DMS 273 (cell line): Measurements from ENCODE around the gene BHLHE23.

Experiments
- DNase-seq: peaks from one replicate; lab custom pipeline; 2025; ENCODE audit not compliant: unreplicated experiment; lab: John Stamatoyannopoulos, UW

BHLHE23 gene

DNA sequence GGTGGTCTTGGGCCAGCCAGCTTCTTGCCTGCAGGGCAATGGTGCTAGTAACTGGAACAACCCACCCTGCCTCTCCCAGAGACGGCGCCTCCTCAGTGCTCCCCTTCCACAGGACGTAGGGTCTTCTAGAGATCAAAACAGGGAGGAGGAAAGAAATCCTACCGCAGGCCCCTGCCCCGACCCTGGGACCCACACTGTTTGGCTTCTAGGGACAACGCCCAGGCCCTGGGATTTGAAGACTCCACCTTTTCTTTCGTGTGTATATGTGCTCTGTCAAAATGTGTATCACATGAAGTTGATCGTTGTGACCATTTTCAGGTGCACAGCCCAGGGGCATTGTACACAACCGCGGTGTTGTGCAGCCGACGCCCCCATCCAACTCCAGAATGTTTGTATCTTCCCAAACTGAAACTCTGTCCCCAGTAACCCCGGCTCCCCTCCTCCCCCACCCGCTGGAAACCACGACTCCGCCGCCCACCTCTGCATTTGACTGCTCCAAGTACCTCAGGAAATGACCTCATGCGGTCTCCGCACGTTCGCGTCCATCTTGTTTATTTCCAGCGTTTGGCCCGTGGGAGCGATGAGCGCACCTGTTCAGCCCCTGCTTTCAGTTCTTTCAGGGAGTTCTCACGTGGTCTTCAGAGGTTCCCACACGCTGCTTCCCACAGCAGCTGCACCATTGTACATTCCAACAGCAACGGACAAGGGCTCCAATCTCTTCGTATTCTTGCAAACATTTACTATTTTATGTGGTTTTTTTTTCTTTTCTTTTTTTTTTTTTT lies 3.4 kb upstream of the BHLHE23 start:
- DNase-seq: peak; percentile 41

DNA sequence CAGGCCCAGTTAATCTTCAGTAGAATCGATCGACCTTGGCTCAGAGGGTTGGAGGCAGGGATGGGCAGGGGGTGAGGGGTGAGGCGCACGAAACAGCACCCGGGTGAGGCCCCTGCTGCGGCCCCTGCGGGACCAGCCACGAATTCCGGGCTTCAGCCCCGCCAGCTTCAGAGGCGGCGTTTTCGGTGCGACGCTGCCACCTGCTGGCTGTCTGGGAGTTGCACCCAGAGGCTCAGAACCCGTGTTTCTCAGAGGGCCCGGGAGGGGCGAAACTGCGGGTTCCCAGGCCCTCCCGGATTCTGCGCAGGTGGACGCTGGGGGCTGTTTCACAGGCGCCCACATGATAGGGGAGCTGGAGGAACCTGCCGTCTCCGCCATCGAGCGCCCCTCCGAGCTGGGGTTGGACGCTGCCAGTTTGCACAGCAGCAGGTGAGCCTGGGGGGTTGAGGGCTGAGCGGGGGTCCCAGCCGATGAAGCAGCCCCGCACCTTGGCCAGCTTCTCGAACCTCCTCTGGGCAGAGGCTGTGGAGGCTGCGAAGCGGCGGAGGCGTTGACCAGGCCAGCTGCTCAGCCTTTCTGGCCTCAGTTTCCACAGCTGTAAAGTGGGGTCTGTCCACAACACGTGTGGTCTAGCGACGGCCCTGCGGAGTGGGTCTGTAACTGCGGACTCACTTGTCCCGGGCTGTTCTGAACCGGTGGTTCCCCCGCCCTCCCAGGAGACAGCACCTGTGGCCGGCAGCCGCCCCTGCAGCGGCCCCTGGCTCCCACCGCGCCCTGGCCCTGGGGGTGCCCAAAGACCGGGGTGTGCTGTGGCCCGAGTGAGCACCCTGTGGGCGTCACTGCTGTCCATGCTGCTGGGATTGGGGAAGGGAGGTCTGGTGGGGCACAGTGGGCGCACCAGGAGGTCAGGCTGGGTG lies 2.5 kb upstream of the BHLHE23 start:
- DNase-seq: peak; percentile 91

DNA sequence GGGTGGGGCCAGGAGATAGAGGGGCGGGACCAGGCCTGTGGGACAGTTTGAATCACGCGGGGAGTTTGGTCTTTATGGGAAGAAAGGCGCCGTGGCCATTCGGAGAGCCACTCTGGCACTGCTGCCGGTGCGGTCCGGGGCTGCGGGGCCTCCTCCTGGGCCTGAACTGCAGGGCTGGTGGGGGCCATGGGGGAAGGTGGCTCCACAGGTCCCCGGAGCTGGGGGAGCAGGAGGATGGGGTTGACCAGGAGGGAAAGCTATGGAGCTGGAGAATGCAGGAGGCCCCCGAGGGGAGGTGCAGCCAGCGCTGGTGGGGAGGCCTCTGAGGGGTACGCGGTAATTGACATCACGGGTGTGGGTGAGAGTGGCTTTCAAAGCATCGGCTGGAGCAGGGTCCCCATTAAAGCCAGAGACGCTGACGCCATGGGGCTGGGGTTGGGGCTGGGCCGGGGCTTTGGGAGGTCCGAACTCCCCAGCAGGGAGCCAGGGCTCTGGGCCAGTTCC lies 1.8 kb upstream of the BHLHE23 start:
- no peak for DNase-seq

DNA sequence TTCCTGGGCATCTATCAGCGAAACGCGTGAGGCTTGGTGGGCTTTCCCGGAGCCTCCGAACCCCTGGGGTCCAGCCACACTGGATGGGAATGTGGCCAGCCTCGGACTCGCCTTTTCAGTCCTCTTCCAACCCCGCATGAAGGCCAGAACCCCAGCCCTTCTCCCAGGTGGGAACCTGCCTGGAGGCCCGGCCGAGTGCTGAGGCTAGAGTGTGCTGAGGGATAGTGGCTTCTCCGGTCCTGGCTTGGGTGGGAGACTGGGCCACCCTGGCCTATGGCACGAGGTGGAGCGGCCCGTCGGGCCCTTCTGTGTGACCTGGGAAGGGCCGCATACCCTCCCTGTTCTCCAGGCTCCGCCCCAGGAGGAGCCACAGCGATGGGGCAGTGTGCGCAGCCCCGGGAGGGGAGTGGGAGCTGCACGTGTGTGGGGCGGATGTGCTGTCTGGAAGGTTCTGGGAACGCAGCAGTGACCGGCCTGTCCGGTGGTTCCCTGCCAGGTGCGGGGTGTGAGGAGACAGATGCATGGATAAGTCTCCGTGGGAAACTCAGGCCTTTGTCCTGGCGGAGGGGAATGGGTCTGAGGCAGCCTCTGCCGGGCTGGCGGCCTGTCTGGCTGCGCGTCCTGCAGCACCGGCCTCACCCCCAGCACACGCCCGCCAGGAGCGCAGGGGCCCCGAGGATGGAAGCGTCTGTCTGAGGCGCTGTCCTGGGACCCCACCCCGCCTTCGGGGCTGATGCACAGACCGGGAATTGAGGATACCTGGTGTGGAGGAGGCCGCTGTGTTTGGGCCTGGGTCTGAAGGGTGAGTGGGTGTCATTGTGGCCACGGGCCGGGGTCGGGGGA lies 1.1 kb upstream of the BHLHE23 start:
- DNase-seq: no peak

DNA sequence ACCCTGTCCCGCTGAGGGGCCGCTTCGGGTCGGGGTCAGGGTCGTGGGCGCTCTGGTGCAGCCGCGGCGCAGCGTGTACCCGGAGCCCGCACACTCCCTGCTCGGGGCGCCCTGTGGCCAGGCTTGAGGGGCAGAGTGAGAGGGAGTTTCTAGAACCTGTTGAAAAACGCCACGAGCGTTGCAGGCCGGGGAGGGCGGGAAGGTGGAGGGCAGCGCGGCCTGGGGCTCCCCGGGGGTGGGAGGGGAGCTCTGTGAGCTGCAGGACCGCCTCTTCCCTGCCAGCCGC lies 539 bp upstream of the BHLHE23 start:
- no peak for DNase-seq

DNA sequence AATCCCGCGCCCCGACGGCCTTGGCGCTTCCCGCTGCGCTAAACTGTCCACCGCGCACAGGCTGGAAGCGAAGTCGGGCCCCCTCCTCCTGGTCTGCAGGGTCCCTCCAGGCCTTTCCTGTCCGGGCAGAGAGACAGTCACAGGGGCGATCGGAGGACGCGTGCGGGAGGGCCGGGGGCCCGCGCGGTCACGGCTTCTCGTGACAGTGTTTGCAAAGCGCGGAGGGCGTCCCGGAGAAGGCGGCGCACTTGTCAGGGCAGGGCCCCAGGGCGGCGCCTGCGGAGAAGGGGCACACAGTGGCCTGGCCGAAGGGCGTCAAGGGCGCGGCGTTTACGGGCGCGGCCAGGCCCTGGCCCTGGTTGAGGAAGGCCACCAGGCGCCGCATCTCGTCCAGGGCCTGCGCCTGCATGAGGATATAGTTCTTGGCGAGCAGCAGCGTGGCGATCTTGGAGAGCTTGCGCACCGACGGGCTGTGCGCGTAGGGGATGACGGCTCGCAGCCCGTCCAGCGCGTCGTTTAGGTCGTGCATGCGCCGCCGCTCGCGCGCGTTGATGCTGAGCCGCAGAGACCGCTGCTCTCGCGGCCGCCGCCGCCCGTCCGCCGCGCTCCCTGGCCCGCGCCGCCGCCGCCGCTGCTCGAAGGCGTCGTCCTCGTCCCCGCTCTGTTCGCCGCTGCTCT lies 763 bp downstream of the BHLHE23 start:
- DNase-seq: peak; percentile 78

DNA sequence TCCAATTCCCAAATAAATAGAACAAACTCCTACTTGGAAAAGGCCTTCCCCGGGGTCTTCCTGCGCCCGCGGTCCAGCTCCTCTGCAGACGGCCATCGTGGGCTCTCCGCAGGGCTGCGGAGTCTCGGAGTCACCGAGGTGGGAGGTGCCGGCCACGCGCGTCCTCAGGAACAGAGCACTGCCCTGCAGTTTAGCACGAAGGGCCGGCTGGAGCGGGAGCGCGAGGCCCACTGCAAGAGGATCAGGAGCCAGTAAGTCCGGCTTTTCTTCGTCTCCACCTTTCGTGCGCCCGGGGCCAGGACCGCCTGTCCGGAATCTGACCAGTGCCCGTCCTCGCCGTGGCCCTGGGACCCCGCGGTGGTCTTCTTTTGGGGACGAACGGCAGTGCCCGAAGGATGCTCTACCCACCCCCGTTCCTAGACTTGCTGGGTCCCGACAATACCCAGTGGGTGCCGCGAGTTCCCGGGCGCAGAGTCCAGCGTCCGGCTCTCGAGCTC lies 1.4 kb downstream of the BHLHE23 start:
- DNase-seq: no peak

DNA sequence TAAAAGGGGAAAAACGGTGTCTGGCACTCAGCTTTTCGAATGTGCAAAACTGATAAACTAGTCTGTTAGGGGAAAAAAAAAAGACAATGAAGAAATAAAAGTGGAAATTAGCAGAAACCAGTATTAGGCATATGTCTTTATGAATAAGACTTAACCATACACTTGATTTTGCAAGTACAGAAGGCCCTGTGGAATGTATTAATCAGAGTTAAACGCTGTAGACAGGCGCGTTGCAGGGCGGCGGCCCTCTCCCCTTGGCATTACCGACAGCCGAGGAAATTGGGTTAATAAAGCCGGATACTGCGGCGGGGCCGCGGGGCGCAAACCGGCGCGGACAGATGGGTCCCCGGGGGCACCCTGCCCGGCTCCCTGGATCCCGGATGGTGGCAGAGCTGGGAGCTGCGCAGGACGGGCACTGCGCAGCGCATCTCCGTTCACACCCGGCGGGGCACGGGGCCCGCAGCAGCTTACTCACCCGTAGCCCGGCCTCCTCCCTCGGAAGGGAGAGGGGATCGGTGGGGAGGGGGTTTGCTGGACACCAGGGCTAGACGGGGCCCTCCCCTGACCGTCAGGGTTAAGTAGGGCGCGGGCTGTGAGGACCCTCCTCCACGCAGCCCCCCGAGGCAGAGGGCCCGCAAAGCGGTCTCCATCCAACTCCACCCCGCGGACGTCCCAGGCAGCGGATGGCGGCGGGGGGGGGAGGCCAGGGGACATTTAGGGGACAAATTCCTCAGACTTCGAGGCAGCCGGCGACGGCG lies 2.0 kb downstream of the BHLHE23 start:
- DNase-seq: no peak

DNA sequence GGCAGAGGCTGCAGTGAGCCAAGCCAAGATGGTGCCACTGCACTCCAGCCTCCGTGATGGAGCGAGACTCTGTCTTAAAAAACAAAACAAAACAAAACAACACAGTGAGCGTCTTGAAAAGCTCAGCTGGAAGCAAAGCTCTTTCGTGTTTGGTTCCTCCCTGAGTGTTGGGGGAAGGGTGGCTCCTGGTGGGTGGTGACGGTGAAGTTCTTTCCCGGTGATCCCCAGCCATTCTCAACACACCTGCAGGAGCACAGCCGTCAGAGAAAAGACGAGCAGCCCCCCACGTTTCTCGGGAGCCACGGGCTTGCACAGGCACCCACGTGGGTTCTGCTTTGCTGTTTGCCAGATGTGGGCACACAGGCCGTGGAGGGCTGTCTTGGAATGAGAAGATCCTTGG lies 3.2 kb downstream of the BHLHE23 start:
- no peak for DNase-seq

DNA sequence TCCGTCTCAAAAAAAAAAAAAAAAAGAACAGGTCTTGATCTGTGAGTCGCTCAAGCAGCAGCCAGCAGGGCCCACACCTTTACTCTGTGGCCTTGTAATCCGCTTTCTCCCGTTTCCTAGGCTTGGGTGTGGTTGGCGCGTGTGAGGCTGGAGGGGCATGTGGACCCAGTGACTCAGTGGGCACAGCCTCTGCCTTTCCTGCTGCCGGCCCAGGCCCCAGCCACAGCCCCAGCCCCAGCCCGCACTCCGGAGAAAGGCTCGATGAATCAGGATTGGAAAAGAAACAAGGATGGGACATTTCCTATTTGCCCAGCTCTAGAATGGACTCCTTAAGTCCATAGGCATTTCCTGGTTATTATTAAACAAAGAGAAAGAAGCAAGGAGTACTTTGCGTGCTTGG lies 4.3 kb downstream of the BHLHE23 start:
- no peak for DNase-seq

DNA sequence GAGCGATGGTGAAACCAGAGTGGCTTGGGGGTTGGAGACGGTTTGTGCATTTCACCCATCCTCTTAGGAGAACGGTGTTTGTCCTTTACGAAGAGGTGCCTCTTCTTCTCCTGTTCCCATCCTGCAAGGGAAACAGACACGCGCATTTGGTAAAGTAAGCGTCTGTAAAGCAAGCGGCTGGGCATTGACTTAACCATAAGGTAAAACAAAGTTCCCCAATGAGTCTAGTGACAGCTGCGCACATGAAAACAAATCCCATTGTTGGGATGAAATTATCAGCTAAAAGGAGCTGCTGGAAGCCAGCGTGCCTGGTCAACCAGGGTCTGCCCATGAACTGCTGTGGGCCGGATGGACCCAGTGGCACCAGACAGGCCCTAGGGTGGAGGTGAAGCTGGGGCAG lies 5.8 kb downstream of the BHLHE23 start:
- DNase-seq: no peak

DNA sequence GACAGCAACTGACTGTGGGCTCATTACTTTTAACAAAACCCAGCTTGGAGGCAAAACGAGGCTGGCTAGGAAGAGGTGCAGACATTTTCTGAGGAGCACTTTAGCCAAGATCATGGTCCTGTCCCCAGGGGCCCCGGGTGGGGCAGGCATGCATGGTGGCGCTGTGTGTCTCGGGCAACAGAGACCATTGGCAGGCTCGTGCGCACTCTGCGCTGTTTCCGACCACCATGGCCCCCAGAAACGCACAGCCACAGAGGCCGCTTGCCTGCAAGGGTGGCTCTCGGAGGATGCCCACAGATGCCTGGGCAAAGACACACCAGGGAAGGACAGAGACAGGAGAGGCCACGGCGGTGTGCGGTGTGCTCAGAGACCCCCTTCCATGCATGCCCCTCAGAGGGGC lies 6.7 kb downstream of the BHLHE23 start:
- DNase-seq: no peak

DNA sequence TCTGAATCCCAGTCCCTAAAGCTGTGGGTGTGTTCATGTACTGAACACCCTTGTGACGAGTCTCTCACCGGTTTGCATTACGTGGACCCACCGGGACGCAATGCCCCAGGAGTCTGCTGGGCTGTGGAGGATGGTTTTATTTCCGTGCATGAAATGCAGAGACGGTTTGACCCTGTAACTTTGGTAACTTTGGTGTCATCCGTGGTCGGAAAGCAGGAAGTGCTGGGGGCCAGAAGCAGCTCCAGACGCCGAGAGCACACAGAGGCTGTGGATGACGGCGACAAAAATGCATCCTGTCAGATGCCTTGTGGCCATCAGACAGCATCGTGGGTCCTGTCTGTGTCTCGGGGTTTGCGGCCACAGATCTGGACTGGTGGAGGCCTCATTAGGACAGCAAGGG lies 7.2 kb downstream of the BHLHE23 start:
- no peak for DNase-seq

DNA sequence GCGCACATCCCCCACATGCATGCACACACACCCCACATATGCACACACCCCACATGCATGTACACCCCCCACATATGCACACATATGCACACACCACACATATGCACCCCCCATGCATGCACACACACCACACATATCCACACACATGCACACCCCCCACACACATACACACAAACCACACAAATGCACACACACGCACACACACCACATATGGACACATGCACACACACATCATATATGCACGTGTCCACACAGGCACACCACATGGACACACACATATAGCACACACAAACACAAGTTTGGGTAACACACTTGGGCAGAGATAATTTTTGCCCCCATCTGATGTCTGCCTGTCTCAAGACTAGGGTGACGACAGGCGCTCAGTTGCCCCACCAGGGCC lies 8.3 kb downstream of the BHLHE23 start:
- no peak for DNase-seq

DNA sequence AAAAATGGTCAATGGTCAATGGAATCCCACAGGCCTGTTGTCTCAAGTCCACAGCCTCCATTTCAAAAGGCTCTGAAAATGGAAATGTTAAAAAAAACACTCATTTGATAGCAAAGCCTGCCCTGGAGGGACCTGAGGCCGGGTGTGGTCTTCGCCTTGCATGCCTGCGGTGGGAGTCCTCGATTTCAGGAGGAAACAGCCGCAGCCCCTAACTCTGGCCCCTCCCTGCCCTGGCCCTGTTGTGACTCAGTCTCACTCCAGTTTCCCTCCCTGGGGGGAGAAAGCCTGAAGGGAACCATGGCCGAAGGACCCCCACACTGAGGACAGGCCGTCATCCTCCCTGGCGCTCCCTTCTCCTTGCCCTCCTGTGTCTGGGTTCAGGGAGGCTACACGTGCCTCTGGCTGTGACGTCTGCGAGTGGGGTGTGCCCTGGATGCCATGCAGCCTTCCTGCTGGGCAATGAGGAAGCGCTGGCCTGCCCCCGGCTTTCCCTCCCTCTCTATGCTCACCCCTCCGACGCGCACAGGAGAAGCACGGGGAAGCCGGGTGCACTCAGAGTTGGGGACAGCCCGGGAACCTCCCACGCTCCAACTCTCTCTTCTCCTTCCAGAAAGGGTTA lies 9.2 kb downstream of the BHLHE23 start:
- DNase-seq: no peak

DNA sequence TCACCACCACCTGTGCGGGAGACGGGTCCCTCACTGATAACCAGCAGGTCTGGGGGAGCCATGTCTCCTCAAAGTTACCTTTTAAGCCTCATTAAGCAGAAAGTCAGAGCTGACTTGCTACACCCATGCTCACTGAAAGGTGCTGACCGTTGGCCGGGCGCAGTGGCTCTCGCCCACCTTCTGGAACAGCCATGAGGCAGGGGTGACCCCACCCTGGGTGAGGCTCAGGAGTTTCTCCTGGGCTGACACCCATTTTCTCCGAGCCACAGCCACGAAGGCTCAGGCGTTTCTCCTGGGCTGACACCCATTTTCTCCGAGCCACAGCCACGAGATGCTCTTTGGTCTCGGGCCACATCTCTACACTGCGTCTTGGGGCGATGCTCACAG lies 10.2 kb downstream of the BHLHE23 start:
- no peak for DNase-seq

DNA sequence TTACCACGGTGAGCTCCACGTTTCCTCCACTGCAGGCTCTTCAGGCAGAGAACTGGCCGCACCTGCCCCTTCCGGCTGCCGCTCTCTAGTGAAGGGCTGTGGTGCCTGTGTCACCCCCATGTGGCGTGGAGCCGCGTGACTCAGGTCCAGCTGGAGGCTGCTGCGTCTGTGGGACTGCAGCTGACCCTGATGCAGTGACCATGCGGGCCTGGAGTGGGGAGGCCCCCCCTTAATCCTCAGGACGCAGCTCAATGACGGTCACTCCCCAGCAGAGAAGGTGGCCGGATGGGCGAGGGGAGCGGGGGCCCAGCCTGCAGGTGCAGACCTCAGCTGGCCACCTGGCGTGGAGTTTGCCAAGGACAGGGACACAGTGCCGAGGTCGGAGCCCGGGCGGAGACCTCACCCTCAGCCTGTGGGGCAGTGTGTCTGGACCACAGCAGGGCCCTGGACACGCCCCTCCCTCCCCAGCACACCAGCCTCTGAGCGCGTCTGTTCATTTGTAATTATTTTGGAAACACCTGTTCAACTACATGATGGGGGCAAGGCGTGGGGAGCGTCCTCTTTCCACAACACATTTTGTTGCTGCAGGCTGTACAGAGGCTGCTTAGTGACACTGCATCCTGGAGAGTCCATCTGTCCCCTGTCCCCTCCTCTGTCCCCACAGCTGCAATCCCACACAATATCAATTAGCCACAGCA lies 10.7 kb downstream of the BHLHE23 start:
- DNase-seq: no peak

DNA sequence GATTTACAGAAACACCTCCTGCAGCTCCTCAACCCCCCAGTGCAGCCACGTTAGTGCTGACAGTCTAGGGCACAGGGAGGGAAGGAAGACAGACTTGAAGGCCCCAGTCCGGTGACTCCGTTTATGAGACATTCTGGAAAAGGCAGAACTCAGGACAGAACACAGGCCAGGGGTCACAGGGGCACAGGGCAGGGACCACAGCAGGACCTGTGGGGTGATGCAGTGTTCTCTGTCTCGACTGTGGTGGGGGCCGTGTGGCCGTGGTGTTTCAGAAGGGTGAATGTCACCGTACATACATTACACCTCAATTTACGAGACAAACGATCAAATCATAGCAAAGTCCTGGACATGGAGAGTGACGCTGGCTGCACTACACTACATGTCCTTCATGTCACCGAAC lies 11.3 kb downstream of the BHLHE23 start:
- no peak for DNase-seq

DNA sequence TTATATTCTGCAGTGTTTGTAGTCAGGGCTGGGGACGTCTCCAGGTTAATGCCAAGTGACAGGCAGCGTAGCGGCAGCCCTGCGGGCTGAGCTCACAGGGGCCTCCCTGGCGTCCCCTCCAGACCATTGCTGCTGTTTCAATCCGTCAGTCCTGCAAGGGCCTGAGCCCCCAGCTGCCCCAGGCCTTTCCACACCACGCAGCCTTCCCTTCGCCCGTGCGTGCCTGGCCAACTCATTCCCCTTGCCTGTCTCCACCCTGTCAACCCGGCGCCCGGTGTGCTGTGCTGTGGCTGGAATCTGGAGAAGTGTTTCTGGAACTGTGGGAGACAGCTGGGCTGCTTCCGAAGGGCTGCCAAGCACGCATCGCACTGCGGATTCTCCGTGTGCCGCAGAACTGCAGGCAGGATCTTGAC lies 11.9 kb downstream of the BHLHE23 start:
- DNase-seq: no peak
